Erythroblast (primary cell): Measurements from ENCODE around the gene CDC42SE2.

Source experiments
- GATA1 ChIP-seq: IDR thresholded peaks from 2 replicates; pipeline ENCODE4 v1.6.1; 2011; ENCODE audit warnings: low read depth, mild to moderate bottlenecking, control low read depth, low read length, moderate library complexity
- POLR2A ChIP-seq: IDR thresholded peaks from 2 replicates; pipeline ENCODE4 v1.6.1; 2011; ENCODE audit warnings: mild to moderate bottlenecking, low read length

DNA sequence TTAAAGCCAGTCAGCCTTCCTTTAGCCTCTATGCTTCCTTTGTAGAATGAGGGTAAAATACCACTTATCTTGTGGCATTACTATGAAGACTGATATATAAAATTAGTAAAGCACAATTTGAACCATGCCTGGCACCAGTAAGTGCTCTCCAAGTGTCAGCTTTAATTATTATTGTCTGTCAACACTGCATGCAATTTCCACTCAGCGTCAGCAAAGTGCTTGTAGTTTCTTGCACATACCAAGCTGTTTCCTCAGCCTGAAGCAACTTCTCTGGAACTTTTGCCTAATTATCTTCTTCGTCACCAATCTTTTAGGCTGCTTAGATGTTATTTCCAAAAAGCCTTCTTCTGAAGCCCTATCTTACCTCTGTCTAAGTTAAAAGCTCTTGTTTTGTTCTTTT lies 177.3 kb downstream of the CDC42SE2 start:
- TF ChIP-seq POLR2A (no peak), GATA1 (no peak)
